GM19372 (cell line): ENCODE data around the gene AQP7.
"Not testable (repeated sequence)": the region's sequence is repeated elsewhere in the genome, so short reads cannot be mapped to it uniquely, and the experiment has no call there.

ENCODE experiments used
- ATAC-seq: cut with Tn5 transposase; IDR thresholded peaks from one replicate; pipeline ENCODE4 v1.9.1; 2021; ENCODE audit warnings: mild to moderate bottlenecking, low read depth, moderate library complexity; ENCODE audit not compliant: unreplicated experiment

Gene AQP7

DNA sequence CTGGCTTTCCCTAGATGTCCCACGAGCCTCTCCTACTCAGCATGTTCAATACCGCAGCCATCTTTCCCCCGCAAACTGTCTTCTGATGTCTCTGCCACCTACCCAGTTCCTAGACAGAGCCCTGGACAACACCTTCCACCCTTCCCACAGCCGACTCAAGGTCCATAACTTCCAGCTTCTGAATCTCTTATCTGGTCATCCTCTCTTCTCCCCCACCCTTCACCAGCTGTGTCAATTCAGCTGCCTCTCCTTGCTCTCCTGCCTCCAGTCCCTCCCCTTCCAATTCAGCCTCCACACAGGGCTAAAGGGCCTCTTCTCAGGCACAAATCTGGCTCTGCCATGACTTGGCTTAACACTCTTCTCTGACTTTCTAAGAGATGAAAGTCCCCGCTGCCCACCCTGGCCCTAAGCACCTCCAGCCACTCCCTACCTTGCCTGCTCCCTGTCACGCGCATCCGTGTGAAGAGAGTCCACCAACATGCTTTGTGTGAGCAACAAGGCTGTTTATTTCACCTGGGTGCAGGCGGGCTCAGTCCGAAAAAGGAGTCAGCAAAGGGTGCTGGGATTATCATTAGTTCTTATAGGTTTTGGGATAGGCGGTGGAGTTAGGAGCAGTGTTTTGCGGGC, 25.2 kb downstream of the AQP7 start:
- ATAC-seq, result no peak

DNA sequence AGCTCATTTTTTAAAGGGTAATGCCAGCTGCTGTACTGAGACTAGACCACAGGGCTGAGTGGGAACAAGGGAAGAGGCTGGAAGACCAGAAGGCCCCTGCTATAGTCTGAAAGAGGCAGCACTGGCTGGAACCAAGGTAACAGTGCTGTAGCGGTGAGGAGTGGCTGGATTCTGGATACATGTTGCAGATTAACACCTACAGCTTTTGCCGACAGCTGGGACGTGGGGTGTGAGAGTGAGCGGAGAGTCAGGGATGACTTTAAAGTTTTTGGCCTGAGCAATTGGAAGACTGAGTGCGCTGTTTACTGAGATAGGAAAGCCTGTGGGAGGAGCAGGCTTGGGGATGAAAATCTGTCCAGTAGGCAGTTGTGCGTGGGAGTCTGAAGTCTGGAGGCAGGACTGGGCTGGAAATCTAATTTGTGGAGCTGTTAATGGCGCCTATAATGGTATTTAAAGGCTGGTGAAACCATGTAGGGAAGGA, 26.5 kb downstream of the AQP7 start:
- ATAC-seq, result no peak

DNA sequence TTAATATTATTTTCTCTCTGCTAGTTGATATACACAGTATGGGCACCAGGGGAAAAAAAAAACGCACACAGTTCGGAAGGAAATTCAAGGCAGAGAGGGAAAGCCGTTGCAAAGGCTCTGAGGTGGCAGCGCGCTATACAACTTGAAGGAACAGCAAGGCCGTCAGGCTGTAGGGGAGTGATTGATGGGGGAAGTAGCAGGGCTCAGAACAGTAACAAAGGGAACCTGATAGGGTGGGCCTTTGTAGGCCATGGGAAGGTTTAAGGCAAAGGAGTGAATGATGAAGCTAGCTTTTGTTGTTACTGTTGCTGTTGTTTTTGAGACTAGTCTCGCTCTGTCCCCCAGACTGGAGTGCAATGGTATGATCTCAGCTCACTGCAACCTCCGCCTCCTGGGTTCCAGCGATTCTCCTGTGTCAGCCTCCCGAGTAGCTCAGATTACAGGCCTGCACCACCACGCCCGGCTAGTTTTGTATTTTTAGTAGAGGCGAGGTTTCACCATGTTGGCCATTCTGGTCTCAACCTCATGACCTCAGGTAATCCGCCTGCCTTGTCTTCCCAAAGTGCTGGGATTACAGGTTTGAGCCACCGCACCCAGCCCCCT, 27.0 kb downstream of the AQP7 start:
- no peak for ATAC-seq

DNA sequence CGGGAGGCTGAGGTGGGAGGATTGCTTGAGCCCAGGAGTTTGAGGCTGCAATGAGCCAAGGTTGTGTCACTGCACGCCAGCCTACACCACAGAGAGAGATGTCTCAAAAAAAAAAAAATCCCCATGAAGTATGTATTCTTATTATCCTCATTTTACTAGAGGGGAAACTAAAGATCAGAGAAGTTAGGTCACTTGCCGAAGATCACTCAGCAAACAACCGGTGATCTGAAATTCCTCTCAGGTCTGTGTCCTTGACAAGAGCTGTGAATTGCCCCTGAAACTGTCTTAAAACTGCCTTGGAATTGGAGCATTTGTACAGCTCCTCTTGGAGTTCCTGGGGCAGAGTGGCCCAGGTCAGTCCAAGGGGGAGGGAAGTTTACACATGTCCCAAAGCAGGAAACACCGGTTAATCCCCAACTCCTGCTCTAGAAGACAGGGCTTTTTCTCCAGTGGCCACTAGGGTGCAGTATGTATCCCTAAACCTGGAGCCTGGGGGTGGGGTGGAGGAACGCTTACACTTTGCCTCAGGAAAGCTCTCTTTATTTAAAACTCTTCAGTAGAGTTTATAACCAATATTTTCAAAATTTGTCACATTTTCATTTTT, 27.6 kb downstream of the AQP7 start:
- ATAC-seq, result no peak

DNA sequence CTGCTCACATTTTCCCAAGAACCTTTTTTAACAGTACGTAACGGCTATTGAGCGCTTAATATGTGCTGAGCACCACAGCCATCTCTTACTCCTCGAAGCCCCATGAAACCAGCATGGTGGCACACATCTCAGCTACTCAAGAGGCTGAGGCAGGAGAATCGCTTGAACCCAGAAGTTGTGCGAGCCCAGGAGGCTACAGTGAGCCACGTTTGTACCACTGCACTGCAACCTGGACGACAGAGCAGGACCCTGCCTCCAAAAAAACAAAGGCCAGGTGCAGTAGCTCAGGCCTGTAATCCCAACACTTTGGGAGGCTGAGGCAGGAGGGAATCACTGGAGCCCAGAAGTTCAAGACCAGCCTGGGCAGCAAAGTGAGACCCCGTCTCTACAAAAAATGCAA, 28.2 kb downstream of the AQP7 start:
- ATAC-seq, result no peak

DNA sequence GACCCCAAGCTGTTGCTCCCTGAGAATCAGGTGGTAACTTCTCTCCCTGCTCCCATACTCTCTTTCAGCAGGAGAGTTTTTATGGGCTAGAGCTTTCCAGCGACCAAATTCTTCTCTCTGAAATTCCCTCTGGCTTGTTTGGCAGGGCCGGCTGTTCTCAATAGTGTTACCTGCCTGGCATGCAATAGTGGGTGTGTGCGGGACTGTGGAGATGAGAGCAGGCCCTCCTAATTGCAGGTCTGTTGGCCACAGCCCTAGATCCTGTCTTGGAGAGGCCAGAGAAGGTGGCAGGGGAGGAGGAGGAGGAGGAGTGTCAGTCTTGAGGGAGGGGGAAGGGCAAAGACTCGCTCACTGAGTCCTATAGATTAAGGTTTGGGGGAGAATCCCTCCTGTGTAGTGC, 29.5 kb downstream of the AQP7 start:
- no peak for ATAC-seq

DNA sequence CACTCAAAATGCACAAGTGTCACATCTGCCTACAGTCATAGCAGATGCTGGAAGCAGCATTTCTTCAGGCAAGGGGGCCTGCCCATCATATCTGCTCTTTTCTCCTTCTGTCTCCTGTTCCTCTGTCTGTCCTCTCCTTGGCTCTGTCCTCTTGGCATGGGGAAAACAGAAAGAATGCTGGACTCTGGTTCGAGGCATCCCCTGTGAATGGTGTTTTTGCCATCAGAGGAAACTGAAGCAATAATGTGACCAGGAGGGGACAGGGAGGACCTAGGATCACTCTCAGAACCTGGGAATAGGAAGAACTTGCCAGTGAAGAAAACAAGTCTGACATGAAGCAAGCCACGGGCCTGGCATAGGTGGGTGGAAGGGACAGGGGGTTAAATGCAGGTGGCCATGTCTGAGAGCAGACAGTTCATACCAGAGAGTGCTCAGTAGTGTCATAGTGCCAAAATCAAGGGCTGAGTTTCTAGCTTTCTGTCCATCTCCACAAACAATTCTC, 35.3 kb downstream of the AQP7 start:
- ATAC-seq, result no peak

DNA sequence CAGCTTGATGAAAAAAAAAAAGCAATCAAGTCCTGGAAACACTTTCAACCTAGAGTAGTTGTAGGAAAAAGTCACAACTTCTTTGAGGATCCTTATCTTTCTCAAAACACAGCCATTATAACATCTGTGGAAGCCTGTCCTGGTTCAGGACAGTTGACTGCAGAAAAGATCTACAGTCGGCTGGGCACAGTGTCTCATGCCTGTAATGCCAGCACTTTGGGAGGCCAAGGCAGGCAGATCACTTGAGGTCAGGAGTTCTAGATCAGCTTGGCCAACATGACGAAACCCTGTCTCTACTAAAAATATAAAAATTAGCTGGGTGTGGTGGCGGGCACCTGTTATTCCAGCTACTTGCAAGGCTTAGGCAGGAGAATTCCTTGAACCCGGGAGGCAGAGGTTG, 37.6 kb downstream of the AQP7 start:
- ATAC-seq, result not testable (repeated sequence)

DNA sequence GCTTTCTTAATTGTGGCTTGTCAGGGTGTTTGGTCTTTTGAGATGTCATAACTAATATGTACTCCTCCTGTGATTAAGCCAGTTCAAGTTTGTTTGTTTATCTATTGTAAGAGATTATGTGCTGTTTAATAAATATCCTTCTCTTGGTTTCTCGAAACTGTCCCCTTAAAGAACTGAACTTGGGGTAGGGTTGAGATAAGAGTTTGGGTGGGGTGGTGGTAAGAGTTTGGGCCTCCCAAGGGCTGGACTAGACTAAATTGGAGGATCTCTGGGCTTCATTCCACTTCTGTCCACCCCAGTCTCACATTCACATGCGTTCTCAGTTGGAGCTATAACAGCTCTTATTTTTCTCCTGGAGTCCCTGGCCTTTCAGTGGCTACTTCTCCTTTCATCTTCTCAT, 38.2 kb downstream of the AQP7 start:
- ATAC-seq, result no peak

DNA sequence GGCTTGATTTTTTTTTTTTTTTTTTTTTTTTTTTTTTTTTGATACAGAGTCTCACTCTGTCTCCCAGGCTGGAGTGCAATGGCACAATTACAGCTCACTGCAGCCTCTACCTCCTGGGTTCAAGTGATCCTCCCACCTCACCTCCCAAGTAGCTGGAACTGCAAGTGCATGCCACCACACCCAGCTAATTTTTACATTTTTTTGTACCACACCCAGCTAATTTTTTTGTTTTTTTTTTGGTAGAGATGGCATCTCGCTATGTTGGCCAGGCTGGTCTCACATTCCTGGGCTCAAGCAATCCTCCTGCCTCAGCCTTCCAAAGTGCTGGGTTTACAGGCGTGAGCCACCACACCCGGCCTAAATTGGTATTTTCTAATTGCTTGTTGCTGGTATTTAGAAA, 43.7 kb downstream of the AQP7 start:
- not testable (repeated sequence) for ATAC-seq

DNA sequence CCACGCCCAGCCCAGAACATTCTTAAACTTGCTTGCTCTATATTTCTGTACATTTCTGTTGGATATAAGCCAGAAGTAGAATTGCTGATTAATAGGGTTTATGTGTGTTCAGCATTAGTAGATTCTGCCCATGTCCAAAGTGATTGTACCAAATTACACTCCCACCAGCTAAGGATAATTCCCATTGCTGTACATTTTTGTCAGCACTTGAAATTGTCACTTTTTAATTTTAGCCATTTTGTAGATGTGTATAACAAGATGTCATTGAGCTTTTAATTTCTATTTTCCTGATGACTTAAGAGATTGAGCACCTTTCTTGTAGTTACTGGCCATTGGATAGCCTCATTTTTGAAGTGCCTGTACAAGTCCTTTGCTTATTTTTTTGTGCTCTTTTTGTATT, 46.4 kb downstream of the AQP7 start:
- no peak for ATAC-seq

DNA sequence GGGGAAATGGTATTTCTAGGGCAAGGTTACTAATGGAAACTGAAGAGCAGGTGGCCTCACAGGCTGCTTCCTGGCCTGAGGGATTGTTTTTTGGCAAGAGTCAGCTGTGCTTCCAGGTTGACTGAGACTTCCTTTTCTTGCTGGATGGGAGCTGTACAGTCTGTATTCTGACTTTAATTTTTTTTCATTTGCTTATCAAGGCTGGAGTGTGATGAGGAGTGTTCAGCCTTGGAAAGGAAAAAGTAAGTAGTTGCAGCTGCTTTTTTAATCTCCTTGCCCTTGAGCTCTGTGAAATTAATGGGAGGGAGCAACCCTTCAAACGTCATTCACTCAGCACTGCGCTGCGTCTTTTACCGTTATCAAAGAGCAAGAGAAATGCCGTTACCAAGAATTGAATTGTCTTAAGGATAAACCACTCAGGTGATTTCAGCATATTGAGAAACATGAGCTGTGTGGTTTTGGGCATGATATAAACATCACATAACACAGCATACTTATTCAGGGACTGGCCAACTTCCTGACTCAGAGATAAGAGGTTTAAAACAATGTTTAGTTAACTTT, 47.6 kb downstream of the AQP7 start:
- no peak for ATAC-seq

DNA sequence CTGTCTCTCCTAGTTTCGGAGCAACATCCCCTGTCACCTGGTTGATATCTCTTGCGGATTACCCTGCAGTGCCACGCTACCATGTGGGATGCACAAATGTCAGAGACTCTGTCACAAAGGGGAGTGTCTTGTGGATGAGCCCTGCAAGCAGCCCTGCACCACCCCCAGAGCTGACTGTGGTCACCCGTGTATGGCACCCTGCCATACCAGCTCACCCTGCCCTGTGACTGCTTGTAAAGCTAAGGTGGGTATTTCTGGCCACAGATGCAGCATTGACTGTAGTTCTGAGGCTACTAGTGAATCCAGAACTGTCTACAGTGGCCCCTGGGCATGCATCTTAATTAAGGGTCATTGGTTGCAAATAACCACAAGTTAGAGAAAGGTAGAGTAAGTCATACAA, 50.8 kb downstream of the AQP7 start:
- no peak for ATAC-seq

DNA sequence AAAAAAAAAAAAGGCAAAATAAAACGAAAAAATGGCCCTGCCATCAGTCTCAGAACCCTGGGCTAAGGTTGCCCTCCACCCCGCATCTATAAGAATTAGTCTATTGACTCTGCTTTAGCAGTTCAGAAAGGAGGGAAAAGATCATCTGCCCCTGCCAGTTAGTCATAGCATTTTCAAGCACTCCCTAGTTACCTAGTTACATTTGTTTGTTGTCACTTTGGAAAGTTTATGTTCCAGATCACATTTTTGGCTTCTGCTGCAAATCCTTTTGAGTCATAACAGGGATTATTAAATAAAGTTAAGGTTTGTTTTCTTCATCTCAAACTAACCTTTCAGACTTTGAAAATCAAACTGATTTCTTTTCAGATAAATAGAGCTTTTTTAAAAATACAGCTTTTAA, 52.1 kb downstream of the AQP7 start:
- ATAC-seq, result no peak

DNA sequence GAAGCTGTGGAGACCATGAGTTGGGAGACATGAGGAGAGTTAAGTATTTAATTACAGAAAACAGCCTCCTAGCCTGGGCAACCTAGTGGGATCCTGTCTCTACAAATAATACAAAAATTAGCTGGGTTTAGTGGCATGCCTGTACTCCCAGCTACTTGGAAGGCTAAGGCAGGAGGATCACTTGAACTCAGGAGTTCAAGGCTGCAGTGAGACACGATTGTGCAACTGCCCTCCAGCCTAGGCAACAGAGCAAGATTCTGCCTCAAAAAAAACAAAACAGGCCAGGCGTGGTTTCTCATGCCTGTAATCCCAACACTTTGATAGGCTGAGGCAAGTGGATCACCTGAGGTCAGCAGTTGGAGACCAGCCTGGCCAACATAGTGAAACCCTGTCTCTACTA, 52.6 kb downstream of the AQP7 start:
- ATAC-seq, result no peak

DNA sequence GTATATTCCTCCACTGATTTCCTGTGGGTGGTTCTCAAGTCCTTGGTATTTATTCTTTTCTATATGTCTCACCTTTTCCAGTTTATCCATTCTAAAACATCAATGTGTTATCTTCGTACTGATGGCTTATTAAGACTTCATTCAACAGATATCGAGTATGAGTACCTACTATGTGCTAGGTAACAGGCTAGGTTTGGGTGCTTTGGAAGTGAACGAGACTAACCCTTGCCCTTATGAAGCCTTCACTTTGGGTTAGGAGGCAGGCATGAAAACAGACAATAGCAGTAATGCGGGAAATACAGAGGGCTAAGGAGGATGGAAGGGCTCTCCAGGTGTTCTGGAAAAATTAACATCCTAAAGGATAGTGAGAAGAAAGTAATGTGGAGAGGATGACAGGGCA, 53.4 kb downstream of the AQP7 start:
- no peak for ATAC-seq

DNA sequence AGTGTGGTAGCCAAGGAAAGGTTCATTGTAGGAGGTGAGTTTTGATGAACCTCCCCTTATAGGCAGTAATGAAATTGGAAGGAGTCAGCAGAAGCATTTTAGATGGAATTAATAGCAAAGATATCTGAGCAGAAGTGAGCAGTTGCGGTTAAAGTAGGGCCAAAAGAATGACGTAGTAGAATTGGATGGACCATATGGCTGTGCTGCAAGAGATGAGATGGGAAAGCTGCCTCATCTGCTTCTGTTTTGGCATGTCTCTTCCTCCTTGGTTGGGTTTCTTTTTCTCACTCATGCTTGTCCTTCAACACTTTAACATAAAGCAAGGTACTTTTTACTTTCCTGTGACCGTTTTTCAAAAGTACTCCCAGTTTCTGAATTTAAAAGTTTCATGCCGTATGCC, 55.8 kb downstream of the AQP7 start:
- ATAC-seq, result no peak

DNA sequence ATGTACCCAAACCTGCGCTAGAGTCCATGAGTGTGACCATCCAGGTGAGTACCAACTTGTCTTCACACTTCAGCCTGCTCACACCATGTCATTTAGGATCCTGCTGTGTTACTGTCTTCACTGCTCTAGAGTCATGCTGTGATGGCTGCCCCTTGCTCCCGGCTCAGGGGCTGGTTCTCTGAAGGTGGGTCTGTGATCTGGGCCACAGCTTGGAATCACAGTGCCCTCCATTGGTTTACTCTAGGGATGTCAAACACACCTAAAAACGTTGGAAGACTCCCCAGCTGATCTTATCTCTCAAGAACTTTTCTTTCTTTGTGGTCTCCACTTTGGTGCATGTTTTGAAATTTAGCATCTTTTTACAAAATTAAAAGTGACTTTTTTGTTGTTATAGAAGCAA, 58.2 kb downstream of the AQP7 start:
- ATAC-seq, result no peak

DNA sequence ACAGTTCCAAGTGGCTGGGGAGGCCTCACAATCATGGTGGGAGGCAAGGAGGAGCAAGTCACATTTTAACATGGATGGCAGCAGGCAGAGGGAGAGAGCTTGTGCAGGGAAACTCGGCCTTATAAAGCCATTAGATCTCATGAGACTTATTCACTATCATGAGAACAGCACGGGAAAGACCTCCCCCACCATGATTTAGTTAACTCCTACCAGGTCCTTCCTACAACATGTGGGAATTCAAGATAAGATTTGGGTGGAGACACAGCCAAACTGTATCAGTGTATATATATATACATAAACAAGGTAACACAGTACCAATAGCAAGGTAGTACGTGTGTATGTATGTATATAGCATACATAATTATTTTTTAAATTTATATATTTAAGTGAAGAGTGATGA, 61.2 kb downstream of the AQP7 start:
- no peak for ATAC-seq

DNA sequence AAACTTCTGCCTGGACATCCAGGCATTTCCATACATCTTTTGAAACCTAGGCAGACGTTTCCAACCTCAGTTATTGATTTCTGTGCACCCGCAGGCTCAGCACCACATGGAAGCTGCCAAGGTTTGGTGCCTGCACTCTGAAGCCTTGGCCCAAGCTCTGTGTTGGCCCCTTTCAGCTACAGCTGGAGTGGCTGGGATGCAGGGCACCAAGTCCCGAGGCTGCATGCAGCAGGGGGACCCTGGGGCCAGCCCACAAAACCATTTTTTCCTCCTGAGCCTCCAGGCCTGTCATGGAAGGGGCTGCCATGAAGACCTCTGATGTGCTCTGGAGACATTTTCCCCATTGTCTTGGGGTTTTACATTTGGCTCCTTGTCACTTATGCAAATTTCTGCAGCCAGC, 62.2 kb downstream of the AQP7 start:
- no peak for ATAC-seq
